ENCODE data around the gene RPLP2.

Gene RPLP2

GRCh38 chr11:802693-803466 is 6.9 kb upstream of the RPLP2 start:
- DNase-seq (ENCODE audit: low read depth, low spot score) = no peak

DNA sequence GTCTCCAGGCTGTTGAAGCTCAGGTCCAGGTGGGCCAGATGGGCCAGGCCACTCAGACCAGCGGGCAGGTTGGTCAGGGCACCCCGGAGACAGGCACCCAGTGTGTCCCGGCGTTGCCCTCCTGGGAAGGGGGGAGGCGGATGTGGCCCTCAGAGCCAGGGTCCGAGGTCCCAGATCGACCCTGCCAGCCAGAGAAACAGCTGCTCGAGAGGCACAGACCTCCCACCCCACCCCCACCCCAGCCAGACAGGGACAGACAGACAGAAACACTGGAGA is 6.4 kb upstream of the RPLP2 start:
- DNase-seq (ENCODE audit: low read depth, low spot score) = no peak
- H3K27ac ChIP-seq = no peak overlapping the region

More at GRCh38 chr11:802693-803466, 6.9 kb upstream of the RPLP2 start:
- H3K27ac ChIP-seq = no peak overlapping the region

DNA sequence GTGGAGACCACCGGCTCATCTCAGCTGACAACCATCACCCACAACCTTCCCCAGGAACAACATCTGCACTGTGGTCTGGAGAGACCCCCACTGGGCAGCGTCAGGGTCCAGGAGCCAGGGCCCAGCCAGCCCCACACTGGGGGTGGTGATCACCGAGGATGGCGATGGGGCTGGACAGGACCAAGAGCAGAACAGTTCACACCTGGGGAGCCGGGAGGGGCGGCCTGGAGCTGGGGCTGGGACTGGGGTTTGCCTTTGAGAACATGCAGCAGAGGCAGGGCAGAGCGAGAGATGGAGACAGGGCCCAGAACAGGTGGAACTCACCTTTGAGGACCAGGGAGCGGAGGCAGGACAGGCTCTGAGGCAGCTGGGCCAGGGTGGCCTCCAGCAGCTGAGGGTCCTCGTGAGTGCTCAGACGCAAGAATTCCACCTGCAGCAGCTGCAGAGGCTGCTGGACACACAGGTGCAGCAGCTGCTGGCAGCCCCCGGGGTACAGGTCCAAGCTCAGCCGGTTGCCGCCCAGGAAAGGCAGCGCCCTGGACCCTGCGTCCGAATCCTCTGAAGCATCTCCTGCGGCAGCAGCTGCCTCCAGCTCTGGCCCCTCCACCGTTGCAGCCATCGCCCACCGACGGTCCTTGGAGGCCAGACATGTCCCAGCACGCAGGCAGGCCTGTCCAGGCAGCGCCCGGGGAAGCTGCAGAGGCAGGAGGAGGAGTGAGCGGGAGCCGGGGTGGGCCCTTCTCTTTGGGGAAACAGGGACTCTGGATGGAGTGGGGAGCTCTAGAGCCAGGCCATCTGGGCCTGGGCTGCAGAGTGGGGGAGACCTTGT is 5.8 kb upstream of the RPLP2 start:
- no peak for DNase-seq (ENCODE audit: low read depth, low spot score)
- H3K27ac ChIP-seq = no peak overlapping the region

DNA sequence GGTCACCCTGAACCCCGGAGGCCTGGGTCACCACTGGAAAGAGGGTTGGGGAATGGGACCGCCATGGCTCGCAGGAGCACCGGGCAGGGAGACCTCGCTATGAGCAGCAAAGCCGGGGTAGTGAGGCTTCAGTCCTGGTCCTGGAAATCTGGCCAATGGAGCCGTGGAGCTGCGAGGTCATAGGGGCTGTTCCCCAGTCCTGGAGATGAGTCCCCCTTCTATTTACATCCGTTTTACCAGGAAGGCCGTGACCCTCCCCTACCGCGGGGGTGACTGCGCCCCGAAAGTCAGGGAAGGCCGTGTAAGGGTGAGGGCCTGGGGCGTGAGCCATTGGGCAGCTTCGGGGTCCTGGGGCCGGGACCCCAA is 5.2 kb upstream of the RPLP2 start:
- no peak for DNase-seq (ENCODE audit: low read depth, low spot score)
- H3K27ac ChIP-seq = peak overlapping the region; percentile 47

DNA sequence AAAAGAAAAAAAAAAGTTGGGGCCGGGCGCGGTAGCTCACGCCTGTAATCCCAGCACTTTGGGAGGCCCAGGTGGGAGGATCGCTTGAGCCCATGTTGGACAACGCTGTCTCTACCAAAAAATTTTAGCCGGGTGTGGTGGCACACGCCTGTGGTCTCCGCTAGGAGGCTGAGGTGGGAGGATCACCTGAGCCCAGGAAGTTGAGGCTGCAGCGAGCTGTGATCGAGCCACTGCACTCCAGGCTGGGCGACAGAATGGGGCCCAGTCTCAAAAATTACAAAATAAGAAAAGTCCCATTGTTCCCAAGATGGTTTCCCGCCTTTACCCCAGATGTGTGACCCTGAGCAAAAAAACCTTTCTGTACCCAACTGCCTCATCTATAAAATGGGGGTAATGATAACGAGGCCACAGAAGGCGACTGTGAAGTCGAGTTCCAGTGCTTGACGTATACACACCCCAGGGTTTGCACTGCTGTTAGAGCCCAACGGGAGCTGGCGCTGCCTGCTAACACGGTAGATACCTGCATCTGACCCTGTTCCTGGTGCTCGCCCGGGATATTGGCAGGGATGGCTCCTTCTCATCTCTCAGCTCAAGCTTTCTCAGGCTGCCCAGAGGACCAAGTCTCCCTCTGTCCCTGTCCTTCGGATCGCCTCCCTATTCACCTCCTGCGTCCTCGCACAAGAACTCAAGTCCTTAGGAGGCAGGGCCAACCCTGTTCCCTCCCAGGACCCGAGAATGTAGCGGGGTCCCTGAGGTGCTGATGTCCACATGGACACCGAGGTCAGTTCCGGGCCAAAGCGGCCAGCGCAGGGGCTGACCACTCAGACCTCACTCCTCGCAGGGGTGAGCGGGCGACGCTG is 1.1 kb upstream of the RPLP2 start:
- H3K27ac ChIP-seq = peak overlapping the region; percentile 92
- no peak for DNase-seq (ENCODE audit: low read depth, low spot score)

DNA sequence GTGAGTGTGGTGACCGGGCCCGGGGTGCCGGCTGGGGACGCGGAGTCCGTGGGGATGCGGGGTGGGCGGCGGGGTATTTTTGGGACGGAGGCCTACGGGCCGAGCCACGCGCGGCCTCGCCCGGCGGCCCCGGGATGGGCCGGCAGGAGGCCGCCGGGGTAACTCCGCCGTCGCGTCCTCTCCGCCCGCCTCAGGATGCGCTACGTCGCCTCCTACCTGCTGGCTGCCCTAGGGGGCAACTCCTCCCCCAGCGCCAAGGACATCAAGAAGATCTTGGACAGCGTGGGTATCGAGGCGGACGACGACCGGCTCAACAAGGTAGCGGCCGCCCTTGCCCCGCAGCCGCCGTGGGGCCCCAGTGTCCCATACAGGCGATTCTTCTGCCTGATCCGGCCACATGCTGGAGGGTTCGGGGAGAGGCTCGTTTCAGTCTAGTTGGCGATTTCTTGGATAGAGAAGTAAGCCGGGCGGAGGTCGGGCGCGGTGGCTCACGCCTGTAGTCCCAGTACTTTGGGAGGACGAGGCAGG is 337 bp downstream of the RPLP2 start:
- H3K27ac ChIP-seq = peak overlapping the region; percentile 92
- no peak for DNase-seq (ENCODE audit: low read depth, low spot score)

GRCh38 chr11:811446-812245 is 1.9 kb downstream of the RPLP2 start:
- H3K27ac ChIP-seq = peak overlapping the region; percentile 92
- DNase-seq (ENCODE audit: low read depth, low spot score) = no peak

DNA sequence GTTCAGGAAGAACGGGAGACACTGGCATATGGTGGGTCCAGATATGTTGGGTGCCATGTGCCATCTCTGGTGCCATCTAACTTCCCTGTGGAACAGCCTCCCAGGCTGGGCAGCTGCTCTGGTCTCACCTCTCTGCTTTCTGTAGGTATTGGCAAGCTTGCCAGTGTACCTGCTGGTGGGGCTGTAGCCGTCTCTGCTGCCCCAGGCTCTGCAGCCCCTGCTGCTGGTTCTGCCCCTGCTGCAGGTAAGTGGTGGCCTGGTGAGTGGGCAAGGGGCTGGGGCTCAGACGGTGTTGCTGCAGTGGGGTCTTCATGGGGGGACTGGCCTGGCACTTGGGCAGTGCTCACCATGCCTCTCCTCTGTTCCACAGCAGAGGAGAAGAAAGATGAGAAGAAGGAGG is 2.6 kb downstream of the RPLP2 start:
- peak overlapping the region; percentile 92 for H3K27ac ChIP-seq
- DNase-seq (ENCODE audit: low read depth, low spot score) = no peak

- no peak overlapping the region for H3K27ac ChIP-seq
- no peak for DNase-seq (ENCODE audit: low read depth, low spot score)
These were observed 3.3 kb downstream of the RPLP2 start for GRCh38 chr11:813072-813455.

DNA sequence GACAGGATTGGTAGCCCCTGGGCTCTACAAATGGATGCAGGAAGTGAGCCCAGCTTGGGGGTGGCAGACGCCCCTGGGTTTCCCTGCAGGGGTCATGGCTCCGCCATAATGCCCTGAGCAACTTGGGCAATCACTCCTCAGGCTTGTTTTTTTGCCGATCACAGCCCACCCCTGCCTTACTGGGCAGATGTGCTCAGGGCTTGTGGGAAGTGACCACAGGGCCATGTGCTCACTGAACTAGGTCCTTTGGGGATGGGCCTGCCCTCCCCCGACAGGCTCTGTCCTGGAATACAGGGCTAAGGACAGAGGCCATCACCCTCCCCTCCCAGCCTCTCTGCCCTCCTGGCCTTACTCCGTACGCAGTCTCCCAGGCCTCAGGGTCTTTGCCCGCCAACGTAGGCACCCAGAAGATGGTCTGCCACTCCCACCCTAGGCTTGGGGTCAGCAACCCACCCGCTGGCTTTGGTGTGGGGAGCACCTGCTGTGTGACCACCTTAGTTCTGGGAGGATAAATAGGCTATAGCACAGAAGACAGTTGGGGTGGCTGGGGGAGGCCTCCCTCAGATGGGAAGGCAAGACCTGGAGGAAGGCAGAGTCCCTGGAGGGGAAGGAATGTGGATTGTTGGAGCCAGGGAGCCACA is 3.8 kb downstream of the RPLP2 start:
- no peak for DNase-seq (ENCODE audit: low read depth, low spot score)
- H3K27ac ChIP-seq = no peak overlapping the region

DNA sequence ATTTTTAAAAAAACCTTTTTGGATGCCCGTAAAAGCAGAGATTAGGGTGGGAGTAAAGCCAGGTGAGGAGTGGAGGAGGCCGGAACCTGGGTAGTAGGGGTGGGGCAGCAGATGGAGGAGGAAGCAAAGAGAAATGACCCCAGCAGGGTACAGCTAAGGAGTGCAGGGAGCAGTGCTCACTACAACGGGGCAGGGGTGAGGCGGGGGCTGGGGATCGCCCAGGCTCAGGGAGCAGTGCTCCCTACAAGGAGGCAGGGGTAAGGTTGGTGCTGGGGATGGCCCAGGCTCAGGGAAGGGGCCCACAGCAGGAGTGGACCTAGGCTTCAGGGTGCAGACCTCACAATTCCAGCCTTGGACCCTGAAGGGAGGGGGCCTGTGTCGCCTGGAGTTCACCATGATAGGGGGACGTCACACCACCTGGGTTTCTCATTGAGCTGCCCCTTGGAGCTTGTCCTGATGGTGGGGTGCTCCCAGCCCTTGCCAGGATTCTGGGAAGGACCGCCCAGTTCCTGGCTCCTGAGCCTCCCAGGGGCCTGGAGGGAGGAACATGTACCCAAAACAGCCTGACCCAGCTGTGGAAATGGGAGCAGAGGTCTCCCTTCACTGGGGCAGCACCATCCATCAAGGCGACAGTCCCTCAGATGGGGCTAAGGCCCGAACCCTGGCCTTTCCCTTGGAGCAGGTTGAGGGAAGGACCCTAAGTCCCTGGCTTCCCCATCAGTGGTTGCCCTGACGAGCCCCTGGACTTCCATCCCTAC is 6.1 kb downstream of the RPLP2 start:
- H3K27ac ChIP-seq = no peak overlapping the region
- no peak for DNase-seq (ENCODE audit: low read depth, low spot score)

DNA sequence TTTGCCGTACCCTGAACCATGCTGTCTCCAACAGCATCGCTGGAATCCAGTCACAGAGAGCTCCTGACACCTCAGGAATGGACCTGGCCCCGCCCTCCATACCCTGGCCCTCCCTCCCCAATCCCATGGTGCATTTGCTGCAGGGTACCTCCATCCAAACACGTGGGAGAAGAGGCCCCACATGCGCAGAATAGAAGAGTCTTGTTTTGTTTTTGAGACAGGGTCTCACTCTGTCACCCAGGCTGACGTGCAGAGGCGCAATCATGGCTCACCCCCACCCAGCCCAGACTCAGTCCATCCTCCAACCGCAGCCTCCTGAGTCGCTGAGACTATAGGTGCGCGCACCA is 6.6 kb downstream of the RPLP2 start:
- H3K27ac ChIP-seq = no peak overlapping the region
- DNase-seq (ENCODE audit: low read depth, low spot score) = no peak

GRCh38 chr11:818396-819128 is 8.8 kb downstream of the RPLP2 start, which contains the start of gene PNPLA2:
Gene PNPLA2 (plus strand): TSS chr11:818914. CDS start chr11:819719, 805 bp downstream.
- peak within 1 kb of the TSS; percentile 92 for H3K27ac ChIP-seq
- no peak for DNase-seq (ENCODE audit: low read depth, low spot score)

DNA sequence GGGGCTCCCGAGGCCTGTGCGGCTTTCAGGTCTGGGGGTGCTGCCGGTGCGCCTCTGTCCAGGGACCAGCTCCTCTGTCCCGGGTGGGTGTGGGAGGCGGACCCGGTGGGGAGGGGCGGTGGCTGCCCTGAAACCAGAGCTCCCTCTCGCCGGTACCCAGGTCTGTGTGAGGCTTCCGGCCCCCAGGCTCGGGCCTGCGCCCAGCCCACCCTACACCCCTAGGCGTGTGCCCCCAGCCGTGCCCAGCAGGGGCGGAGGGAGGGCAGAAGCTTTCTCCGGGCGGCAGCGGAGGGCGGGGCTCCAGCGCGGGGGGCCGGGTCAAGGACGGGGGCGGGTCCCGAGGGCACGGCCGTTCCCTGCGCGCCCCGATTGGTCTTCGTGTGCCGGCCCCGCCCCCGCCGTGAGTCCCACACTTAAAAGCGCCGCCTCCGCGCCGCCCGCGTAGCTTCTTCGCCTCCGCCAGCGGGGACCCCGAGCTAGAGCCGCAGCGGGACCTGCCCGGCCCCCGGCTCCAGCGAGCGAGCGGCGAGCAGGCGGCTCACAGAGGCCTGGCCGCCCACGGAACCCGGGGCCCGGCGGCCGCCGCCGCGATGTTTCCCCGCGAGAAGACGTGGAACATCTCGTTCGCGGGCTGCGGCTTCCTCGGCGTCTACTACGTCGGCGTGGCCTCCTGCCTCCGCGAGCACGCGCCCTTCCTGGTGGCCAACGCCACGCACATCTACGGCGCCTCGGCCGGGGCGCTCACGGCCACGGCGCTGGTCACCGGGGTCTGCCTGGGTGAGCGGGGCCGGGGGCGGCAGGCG is 9.6 kb downstream of the RPLP2 start:
- peak overlapping the region; percentile 92 for H3K27ac ChIP-seq
- no peak for DNase-seq (ENCODE audit: low read depth, low spot score)

GRCh38 chr11:819943-820649 is 10.3 kb downstream of the RPLP2 start:
- peak overlapping the region; percentile 92 for H3K27ac ChIP-seq
- no peak for DNase-seq (ENCODE audit: low read depth, low spot score)

DNA sequence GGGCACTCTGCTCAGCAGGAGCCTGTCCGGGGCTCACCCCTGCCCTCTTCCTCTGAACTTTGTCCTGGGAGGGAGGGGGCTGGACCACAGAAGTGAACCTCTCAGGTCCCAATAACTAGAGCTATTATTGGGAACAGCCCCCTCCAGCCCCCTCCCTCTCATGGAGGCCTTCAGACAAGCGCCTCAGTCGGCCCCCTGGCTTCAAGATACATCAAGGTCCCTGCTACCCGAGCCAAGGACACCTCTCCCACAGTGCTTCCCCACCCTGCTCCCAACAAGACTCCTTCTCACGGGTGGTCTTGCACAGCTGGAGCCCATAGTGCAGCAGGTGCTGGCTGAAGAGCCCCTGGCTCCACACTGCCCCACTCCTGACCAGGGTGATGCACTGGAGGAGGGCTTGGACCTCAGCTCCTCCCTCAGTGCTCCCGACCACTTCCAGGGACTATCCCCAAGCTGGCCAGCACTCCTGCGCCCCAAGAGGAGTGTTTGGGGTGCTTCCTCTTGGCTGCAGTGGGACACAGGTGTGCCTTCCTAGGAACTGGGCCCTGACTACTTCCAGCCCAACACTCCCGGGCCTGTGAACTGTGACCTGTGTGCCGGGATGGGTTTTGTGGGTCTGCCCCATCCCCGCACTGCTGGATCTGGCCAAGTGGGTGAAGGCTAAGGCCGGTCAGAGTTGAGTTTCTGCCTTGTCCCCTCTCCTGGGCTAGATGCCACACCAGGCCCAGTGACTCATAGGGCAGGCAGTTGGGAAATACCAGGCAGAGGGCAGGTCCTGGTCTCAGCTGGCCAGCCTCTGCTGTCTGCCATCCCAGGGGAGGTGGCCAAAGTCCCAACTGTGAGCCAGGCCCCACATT is 11.1 kb downstream of the RPLP2 start:
- DNase-seq (ENCODE audit: low read depth, low spot score) = no peak
- peak overlapping the region; percentile 92 for H3K27ac ChIP-seq
